ENCODE data around the gene LSMEM2.
"Not testable (repeated sequence)": the region's sequence is repeated elsewhere in the genome, so short reads cannot be mapped to it uniquely, and the experiment has no call there.

Gene LSMEM2

GRCh38 chr3:50264964-50265485 is 13.9 kb upstream of the LSMEM2 start:
- DNase-seq (ENCODE audit: low read depth): no peak

DNA sequence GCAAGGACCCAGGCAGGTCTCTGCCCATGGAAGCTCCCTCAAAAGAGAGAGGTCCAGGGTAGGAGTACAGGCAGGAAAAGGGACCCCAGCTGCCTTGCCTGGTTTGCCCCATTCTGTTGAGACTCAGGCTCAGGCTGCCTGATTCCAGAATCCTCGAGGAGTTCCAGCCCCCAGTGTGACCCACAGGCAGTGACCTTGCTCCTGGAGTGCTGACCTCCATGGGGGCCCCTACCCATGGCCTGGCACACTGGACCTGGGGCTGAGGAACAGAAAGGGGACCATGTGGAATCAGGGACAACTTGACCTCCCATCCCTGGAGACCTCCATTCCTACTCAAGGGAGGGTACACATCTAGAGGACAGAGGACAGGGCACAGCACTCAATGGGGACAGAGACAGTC is 13.3 kb upstream of the LSMEM2 start:
- DNase-seq (ENCODE audit: low read depth): no peak

DNA sequence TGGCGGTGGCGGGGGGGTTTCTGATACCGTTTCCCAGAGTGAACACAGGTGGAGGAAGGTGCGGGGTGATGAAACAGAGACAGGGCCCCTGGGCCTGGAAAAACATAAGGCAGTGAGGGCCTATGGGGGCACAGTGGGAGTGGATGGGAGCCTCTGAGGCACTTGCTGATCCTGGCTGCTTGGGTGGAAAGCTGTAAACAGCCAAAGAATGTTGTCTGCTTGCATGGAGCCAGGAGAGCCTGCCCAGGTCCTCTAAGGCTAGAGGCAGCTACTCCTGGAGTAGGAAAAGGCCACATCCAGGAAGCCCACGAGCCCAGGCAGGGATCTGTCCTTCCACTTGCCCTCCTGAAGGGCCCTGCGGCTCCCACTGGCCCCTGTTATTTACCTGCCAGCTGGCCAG is 12.9 kb upstream of the LSMEM2 start:
- DNase-seq (ENCODE audit: low read depth): no peak

- no peak for DNase-seq (ENCODE audit: low read depth)
These were observed 12.1 kb upstream of the LSMEM2 start for GRCh38 chr3:50266836-50267235.

DNA sequence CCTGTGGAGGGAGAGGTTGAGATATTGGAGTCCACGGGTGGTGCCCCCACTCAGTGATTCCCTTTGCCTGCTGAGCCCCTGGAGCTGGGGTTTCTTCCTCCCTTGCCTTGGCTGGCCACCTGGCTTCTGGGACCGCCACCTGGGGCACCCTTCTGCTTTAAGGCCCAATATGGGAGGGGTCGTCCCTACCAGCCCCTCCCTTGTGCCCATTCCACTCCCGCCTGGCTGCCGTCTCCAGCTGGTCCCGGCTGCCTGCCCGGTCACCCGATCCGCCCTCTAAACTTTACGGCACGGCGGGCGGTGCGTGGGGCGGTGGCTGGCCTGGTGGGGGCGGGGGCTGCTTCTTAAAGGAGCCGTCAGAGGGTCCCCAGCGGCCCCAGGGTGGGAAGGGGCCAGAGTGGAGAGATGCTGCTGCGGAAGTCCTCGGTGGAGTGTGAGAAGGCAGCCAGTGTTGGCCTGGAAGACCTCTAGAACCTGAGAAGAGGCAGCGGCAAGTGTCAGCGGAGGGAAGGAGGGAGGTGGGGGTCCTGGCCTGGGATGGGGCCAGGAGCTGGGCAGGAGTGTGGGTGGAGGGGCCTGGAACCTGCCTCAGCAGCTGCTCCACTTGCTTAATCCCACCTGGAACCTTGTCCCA is 11.5 kb upstream of the LSMEM2 start:
- no peak for DNase-seq (ENCODE audit: low read depth)

- no peak for DNase-seq (ENCODE audit: low read depth)
These were observed 10.6 kb upstream of the LSMEM2 start for GRCh38 chr3:50268276-50268675.

- no peak for DNase-seq (ENCODE audit: low read depth)
These were observed 10.0 kb upstream of the LSMEM2 start, which contains the start of gene SEMA3B for GRCh38 chr3:50268703-50269451. SEMA3B (plus strand) TSS chr3:50269147; CDS start chr3:50269241, 94 bp downstream.

- DNase-seq (ENCODE audit: low read depth): no peak
These were observed 9.4 kb upstream of the LSMEM2 start for GRCh38 chr3:50269460-50269859.

DNA sequence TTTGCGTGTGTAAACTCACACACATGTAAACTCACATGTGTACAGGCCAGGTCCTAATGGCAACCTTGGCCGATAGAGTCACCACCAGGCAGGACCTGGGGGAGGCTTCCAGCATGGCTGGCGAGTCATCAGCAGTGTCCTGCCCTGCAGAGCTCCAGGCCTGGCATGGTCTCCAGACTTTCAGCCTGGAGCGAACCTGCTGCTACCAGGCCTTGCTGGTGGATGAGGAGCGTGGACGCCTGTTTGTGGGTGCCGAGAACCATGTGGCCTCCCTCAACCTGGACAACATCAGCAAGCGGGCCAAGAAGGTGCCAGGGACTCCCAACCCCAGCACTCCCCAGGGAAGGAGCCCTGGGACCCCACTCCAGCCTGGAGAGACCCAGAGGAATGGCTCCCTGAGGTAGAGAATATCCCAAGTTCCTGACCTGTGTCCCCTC is 8.9 kb upstream of the LSMEM2 start:
- no peak for DNase-seq (ENCODE audit: low read depth)

DNA sequence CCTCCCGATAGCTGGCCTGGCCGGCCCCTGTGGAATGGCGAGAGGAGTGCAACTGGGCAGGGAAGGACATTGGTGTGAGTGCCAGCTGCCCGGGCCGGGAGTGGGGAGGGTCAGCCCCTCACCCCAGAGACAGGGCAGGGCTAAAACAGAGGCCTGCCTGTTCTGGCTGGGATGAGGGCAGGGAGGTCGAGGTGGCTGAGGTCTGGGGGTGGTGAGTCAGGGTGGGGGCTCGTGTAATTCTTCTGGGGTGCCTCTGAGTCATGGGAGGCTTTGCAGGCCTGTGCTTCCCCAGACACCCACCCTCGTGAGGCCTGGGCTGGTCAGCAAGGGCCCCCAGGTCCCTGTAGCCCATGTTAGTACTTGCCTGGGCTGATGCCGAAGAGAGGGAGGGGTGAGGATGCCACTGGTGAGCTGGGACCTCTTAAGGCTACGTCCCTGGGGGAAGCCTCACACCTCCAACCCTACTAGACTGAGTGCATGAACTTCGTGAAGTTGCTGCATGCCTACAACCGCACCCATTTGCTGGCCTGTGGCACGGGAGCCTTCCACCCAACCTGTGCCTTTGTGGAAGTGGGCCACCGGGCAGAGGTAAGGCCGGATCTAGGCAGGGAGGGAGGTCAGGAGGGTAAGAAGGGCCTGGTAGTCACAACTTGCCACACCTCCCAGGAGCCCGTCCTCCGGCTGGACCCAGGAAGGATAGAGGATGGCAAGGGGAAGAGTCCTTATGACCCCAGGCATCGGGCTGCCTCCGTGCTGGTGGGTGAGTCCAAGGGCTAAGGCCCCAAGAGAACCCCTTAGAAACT is 8.3 kb upstream of the LSMEM2 start:
- no peak for DNase-seq (ENCODE audit: low read depth)

DNA sequence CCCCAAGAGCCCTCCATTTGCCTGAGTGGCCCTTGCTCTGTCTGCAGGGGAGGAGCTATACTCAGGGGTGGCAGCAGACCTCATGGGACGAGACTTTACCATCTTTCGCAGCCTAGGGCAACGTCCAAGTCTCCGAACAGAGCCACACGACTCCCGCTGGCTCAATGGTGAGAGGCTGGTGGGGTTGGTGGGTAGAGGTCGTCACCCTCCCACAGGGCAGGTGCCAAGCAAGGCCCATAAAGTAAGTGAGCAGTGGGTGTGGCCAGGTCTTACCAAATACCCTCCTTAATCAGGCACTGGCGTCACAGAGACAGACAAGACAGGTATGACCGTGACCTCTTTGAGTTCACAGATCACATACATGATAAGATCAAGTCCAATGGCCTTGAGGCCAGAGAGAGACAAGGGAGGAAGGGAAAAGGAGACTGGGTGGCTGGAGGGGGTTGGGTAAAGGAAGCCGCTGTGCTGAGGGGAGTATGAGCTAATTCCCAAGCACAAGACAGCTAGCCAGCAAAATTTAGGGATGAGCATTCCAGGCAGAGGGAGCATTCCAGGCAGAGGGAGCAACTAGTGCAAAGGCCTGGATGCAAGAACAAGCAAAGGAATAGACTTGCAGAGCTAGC is 7.5 kb upstream of the LSMEM2 start:
- no peak for DNase-seq (ENCODE audit: low read depth)

DNA sequence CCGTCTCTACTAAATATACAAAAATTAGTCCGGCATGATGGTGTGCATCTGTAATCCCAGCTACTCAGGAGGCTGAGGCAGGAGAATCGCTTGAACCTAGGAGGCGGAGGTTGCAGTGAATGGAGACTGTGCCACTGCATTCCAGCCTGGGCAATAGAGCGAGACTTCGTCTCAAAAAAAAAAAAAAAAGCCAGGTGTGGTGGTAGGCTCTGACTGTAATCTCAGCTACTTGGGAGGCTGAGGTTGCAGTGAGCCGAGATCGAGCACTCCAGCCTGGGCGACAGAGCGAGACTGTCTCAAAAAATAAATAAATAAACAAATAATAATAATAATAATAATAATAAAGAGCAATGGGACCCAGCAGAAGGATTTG is 6.4 kb upstream of the LSMEM2 start:
- not testable (repeated sequence) for DNase-seq (ENCODE audit: low read depth)

- DNase-seq (ENCODE audit: low read depth): no peak
These were observed 5.8 kb upstream of the LSMEM2 start for GRCh38 chr3:50272911-50273688.

GRCh38 chr3:50273689-50274065 is 5.2 kb upstream of the LSMEM2 start:
- no peak for DNase-seq (ENCODE audit: low read depth)

- no peak for DNase-seq (ENCODE audit: low read depth)
These were observed 4.3 kb upstream of the LSMEM2 start for GRCh38 chr3:50274371-50275104.

GRCh38 chr3:50275141-50275995 is 3.5 kb upstream of the LSMEM2 start:
- no peak for DNase-seq (ENCODE audit: low read depth)

GRCh38 chr3:50275996-50276761 is 2.7 kb upstream of the LSMEM2 start:
- no peak for DNase-seq (ENCODE audit: low read depth)

DNA sequence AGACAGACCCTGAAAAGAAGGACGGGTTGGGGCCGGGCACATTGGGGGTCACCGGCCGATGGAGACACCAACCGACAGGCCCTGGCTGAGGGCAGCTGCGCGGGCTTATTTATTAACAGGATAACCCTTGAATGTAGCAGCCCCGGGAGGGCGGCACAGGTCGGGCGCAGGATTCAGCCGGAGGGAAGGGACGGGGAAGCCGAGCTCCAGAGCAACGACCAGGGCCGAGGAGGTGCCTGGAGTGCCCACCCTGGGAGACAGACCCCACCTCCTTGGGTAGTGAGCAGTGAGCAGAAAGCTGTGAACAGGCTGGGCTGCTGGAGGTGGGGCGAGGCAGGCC is 2.2 kb upstream of the LSMEM2 start:
- DNase-seq (ENCODE audit: low read depth): no peak
